Stimulated activated CD4-positive, alpha-beta T cell treated with anti-CD3 and anti-CD28 coated beads, Interleukin-2, amount 100 ng/mL, for 24 hours (primary cell): ENCODE data around the gene CCDC174.
"Not testable (repeated sequence)": the region's sequence is repeated elsewhere in the genome, so short reads cannot be mapped to it uniquely, and the experiment has no call there.

Experiments used
- DNase-seq, 2 donors: peaks; one replicate each; pipeline ENCODE4 v3.0.0-alpha.2; 2020

CCDC174 gene

DNA sequence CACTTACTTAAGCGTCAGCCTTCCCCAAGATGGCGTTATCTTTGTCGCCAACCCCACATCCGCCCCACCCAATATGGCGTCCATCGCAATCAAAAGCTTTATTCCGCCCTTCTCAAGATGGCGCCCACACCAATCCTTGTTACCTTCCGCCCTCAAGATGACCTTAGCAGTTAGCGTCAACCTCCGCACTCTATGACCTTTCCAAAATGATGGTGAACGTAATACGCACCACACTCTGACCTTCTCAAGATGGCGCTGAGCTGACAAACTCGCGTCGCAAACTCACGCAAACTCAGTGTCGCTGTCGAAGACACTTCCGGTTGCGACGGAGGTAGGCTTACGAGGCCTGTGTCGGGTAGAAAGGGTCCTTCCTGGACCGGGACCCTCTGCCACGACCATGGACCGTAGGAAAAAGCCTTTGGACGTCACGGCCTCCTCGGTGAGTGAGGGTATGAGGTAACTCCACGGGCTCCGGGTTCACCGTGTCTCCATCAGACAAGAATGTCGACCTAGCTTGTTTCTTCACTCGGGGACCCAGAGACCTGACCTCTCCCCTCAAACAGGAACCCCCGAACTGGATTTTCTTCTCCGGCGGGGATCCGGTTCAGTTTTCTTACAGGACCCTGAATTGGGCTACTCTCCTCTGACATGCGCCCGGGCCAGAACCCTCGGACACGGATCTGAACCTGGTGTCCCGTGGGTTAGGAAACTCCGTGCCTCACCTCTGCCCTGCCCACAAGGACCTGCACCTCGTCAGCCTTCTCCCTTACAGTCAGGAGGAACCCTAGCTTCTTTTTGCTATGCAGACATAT lies at the start of gene CCDC174:
Gene CCDC174, plus strand, starts transcription at position 323 of the 812 bp plus-strand sequence. Its CDS starts 75 bp downstream, at position 398.
- DNase-seq = peak; percentile 91 to 94

DNA sequence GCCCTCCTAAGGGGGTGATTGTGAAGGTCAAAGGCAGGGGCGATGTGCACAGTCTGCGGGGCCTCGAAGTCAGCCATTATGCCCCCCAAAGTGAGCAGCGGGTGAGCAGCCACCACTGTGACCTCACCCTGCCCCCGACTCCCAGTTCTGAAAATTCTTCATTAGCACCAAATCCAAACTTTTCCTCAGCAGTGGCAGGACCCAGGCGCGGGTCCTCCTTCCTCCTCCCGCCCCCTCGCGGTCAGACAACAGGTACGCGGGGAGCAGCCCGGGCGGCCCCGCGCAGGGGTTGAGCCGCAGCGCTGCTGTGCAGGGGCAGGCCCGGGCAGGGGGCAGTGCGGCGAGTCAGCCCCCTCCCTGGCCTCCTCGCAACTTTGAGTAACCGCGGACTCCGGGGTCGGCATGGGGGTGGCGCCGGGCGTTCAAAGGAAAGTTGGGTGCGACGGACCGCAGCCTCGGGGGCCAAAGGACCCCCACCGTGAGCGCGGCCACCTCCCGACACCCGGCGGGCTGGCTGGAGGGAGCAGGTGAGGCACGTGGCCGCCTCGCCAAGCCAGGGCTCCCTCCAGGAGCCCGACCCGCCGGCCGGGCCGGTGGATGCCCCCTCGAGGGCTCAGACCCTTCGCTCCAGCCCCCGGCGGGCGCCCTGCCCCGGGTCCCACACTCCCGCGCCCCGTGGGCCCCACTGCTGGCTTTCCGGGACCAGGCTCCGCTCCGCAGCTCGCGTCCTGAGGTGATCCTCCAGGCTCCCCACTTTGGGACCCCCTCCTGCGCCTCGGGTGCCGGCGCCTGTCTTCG lies 49.4 kb upstream of the CCDC174 start:
- peak in 1 of 2 donors; percentile 3 for DNase-seq

DNA sequence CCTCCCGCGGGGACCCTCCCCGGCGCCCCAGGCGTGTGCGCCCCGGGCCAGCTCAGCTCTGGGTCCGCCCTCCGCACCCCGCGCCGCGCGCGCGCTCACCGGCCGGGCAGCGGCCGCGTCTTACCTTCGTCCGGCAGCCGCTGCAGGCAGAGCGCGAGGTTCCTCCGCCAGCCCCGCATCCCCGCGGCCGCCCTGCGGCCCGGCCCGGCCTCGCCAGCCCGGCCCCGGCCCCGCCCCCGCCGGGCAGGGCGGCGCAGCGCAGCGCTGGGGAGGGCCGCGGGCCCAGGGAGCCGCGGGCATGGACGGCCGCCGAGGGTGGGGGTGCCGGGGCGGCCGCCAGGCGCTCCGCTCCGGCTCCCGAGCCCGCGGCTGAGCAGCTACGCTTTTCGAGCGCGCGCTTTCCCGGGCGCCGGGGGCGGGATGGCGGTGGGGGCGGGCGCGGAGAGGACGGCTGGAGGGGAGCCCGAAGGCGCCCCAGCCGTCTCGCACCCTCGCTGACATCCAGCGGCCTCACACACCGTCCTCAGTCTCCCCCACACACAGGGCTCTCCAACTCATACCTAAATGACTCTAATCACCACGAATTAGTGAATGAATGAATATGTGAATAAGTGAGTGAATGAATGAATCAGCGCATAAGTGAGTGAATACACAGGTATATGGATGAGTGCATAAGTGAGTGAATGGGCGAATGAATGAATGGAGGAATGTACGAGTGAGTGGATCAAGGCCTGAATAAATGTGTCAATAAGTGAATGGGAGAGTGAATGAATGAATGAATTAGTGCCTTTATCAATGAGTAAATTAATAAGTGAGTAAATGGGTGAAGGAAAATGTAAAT lies 48.5 kb upstream of the CCDC174 start:
- DNase-seq = peak in 1 of 2 donors; percentile 1

DNA sequence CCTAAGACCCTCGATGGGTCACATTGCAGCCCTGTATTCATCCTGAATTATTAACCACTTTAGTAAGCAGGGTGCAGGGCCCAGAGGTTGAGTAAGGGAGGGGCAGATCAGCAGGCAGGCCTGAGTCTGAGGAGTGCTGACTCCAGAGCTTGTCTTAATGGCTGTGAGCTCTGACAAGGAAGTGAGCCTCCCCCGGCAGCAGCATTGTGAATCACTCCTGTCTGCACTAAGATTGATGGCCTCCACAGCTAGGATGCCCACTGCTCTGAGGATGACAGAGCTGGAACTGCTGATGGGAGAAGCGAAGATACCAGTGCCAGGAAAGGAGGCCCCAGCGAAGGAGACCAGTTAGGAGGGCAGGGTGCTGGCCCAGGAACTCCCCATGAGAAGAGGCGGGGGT lies 46.5 kb upstream of the CCDC174 start:
- DNase-seq = no peak

DNA sequence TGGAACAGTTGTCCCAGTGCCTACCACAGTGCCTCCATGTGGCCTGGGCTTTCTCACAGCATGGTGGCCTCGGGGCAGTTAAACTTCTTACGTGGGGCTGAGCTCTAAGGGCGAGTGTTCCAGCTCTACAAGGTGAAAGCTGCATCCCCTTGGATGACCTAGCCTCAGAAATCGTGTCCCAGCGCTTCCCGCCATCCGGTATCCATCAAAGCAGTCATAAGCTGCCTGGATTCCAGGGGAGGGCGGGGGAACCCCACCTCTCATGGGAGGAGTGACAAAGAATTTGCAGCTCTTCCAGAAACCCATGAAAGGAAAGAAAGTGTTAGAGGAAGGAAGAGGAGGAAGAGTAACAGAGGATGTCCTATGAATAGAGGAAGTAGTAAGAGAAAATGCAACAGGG lies 45.8 kb upstream of the CCDC174 start:
- no peak for DNase-seq

DNA sequence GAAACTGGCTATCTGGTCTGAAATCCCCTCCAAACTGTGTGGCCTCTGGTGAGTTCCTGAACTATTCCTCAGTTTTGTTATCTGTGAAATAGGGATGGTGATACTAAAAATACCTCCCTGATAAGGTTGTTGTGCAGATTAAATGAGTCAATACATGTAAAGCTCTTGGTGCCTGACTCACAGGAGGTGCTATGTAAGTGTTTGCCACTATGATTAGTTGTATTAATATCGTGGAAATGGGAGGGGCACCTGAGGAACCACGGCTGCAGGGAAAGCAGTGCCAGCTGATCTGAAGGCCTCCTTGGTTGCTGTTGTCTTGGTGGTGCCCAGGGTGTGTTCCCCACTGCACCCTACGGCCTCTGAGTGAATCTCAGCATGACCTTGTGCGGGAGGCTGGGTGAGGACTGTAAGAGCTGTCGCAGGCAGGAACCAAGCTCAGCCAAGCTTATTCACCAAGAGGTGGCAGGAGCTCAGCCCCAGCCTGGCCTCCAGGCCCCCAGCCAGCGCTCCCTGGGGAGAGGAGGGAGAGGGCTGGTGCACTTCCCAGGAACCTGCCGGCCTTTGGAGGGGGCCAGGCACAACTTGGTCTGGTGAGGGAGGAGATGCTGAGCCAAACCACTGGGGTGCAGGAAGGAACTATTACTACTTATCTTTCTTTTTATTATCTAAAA lies 44.8 kb upstream of the CCDC174 start:
- no peak for DNase-seq

DNA sequence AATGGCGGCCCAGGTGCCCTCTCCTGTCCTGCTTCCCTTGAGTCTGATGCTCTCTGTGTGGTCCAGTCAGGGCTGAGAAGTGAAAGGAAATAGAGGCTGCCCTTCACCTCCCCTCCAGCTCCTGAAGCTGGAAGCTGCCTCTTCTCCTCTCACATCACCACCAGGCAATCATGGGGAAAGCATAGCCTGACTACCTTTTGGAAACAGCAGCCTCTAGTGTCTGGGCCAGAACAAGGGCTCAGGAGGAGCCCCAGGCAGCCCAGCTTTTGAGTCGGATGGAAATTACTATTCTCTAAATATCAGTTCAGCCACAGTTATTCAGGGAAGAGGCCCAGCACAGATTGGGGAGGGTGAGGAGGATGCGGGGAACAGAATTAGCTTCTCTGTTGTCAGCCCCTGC lies 43.3 kb upstream of the CCDC174 start:
- no peak for DNase-seq

DNA sequence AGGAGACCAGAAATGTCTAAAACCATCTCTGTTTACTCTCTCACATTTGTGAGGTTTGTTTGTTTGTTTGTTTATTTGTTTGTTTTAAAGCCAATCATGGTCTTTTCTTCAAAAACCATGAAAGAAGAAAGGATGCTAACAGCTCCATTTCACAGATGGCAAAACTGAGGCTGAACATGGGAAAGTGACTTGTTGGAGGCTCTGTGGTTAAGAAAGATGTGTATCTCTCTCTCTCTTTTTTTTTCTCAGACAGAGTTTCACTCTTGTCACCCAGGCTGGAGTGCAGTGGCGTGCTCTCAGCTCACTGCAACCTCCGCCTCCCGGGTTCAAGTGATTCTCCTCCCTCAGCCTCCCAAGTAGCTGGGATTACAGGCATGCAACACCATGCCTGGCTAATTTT lies 42.5 kb upstream of the CCDC174 start:
- DNase-seq = not testable (repeated sequence)

DNA sequence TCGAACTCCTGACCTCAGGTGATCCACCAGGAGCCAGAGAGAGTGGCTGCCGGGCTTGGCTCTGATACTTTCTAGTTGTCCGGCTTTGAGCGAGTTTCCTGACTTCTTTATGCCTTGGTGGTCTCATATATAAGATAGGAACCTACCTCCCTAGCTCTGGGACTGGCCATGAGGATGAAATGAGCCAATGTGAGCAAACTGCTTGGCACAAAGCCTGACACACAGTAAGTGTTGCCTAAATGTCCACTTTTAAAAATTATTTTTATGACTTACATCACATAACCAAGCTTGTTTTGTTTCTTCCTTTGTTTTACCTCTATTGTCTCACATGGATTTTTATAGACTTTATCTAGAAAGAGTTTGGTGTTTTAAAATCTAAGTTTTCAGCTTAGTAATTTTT lies 42.1 kb upstream of the CCDC174 start:
- no peak for DNase-seq

DNA sequence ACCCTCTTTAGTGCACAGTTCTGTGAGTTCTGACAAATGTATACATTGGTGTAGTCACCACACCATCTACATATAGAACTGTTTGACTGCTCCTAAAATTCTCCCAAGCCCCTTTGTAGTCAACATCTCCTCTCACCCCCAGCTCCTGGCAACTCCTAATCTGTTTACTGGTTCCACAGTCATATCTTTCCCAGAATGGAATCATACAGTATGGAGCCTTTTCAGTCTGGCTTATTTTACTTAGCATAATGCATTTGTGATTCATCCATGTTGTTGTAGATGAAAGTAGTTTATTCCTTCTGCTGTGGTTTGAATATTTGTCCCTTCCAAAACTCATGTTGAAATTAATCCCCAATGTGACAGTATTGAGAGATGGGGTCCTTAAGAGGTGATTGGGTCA lies 41.6 kb upstream of the CCDC174 start:
- no peak for DNase-seq

DNA sequence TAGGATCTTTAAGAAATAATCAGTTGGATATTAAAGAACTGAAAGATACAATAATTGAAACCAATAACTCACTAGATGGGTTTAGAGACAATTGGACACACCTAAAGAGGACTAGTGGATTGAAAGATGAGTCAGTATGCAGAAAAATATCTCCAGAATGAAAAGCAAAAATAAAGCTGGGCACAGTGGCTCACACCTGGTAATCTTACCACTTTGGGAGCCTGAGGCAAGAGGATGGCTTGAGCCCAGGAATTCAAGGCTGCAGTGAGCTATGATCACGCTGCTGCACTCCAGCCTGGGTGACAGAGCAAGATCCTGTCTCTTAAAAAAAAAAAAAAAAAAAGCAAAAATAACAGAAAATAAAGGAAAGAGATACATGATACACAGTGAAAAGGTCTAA lies 37.4 kb upstream of the CCDC174 start:
- no peak for DNase-seq

DNA sequence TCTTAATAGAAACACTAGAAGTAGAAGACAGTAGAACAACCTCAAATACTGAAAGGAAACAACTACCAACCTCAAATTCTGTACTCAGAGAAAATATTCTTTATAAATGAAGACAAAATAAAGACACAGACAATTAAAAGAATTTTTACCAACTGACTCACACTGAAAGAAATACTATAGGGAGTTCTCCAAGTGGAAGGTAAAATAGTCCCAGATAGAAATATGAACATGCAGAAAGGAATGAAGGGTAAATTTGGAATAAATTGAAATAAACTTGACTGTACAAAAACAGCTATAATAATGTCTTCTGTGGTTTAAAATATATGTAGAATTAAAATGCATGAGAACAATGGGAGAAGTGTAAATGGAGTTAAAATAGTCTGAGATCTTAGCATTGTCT lies 36.7 kb upstream of the CCDC174 start:
- DNase-seq = no peak

DNA sequence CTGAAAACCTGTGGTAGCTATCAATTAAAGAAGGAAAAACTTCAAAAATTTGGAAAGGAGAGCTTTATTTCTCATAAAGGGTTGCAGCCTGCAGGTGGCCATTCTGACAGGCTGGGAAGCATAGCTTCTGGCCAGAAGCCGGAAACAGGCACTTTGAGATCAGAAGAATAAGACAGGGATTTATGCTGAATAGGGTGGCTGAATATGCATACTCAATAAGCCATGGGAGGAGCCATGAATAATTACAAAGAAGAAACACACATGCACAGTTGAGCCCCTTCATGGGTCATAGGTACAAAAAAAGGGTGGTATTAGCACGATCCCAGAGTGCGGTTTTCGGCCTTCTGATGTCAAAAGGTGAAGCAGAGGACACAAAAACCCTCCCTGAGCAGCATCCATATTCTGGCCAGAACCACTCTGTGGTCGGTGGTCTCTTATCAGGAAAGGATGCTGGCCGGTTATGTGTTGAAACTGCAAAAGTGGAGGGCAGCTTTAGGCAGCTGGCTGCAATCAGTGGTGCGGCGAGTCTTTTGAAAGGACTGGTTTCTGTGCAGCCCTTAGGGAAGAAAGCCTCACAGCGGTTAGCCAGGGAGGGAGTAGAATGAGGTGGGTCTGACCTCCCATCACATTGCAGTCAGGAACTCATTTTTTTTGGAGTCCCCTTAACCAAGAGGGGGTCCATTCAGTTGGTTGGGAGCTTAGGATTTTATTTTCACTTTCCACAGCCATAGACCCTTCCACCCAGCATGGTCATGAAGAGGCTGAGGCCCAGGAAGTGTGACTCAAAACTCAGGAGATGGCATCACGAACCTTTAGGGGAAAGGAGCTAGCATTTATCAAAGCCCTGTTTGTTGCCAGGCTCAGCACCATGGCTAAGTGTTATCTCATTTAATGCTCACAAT lies 34.7 kb upstream of the CCDC174 start:
- no peak for DNase-seq

DNA sequence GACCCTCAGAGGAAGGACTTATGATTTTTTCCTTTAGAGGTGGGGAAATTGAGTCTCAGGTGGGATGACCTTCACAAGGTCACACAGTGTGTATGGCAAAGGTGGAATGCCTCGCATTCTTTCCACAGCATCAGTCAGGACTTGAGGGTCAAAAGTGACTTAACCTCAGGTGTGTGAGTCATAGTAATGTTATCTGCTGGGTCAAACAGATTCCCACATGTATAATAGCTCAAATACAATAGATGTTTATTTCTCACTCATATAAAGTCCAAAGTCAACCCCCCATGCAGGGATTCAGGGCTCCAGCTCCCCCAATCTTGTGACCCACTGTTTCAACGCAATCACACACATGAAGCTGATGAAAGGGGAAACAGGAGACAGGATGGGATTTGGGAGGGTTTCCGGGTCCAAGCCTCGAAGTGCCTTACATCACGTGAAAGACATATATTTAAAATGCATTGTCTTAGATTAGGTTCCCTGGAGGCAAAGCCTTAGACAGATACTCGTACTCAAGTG lies 34.0 kb upstream of the CCDC174 start:
- no peak for DNase-seq

DNA sequence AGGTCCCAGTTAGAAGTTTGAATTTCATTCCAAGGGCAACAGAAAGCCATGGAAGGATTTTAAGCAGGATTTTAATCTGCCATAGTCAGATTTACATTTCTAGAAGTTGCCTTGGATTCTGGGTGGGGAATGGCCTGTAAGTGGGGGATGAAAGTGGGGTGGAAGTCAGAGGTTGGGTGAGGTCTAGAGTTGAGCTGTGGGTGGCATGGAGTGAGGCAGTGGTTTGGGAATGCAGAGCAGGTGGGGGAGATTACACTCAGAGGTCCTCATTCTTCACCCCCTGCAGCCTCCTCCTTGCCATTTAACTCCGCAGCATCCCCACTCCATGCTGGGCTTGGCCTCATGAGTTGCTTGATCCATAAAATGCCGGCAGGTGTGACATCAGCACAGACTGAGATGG lies 32.0 kb upstream of the CCDC174 start:
- no peak for DNase-seq

DNA sequence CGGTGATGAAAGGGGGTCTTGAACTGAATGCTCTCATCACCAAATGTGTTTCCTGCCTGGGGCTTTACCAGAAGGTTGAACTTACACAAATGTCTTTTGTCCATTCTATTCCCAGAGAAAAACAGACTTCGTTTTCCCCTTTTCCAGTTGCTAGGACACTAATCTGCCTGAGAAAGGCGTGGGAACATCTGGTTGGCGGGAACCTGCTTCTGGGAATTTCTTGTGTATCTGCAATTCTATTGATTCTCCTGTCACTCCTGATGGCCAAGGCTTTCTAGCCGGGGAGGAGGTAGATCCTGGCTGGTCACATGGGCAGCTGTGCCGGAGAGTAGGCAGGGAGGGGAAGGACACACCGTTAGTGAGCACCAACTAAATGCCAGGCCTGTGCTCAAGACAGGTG lies 31.1 kb upstream of the CCDC174 start:
- DNase-seq = no peak

DNA sequence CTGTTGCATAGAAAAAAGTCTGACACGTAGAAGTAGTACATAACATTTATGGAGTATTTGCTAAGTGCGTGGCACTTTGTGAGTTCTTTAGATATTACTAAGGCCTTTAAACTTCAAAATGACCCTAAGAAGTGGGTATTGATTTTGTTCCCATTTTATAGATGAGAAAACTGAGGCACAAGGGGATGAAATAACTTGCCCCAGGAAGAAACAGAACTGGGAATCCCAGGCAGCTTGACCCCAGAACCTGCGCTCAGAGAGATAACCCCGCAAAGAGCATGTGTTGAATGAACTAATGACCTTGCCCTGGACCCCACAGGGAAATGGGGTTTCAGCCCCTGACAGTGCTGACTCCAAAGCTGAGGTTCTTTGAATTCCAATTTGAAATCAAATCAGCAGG lies 30.5 kb upstream of the CCDC174 start:
- no peak for DNase-seq

DNA sequence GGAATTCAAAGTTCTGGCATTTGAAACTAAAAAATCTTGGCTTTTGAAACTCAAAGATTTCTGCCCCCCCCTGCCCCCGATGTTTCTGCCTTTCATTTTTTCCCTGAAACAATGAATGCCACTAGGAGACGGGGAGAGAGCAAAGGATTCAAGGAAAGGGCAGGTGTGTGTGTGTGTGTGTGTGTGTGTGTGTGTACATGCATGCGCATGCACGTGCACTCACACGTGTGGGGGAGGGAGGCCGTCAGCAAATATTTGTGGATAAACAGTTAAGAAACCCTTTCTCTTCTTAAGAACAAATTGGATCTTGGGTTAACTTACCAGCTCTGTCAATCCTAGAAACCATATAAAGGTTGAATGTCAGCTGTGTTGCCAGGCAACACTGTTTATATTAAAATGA lies 29.2 kb upstream of the CCDC174 start:
- DNase-seq = no peak

DNA sequence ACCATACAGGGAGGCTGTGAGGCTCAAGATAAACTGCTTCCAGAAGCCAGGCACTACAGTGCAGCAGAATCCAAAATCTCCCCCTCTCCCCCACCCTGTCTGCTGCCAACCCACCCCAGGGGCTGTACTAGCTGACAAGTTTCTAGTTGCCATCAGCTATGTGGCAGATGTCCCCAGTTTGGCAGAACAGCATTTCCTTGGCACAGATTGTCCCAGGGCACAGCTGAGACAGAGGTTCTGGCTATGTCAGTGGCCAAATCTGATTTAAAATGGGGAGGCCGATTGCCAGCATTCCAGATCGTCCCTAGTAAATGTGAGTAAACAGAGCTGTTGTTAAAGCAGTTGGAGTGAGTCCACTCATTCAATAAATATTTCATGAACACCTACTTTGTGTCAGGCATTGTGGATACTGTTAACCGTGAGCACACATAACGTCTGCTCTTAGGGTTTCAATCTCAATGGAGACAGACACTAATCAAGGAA lies 28.0 kb upstream of the CCDC174 start:
- DNase-seq = no peak

DNA sequence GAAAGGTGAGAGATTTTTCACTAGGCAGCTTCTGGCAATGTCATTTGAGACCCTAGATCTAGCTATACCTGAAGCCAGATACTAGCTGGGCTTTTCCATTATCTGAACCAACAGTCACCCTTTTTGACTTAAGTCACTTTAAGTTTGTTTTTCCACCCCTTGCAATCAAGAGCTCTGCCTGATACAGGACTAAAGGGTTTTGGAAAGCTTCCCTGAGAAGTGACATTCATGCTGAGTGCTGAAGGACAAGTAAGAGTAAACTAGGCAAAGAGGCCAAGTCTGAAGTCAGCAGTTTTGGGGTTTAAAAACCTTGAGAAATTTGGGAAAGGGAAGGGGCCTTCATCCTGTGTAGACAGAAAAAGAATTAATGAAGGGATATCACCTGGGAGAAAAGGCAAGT lies 27.1 kb upstream of the CCDC174 start:
- DNase-seq = no peak

DNA sequence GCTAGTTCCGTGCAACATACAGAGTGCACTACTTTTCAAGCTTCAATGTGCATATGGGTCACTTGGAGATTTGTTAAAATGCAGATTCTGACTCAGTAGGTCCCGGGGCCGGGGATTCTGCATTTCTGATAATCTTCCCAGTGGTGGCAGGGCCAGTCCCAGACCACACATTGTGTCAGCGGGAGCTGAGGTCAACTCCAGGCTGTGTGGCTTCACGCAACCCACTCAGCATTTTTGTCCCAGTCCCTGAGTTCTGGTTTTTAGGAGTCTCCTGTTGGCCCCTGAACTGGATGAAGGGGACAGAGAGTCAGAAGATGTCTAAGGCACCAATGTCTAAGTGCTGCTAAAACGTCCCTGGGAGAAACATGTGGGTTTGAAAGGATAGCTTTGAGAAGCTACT lies 26.1 kb upstream of the CCDC174 start:
- no peak for DNase-seq
